Spleen (tissue), 11 donors: ENCODE results near the gene KDM2A. TPM values are rescaled to one million over a fixed set of nuclear protein-coding genes. Genes with fewer than 3 reads are reported as not detected.

ENCODE experiments used
- DNase-seq: peaks from one replicate; pipeline ENCODE4 v3.0.0-alpha.2; 2020
- H3K27ac ChIP-seq, 8 donors: fragments of 200-600 bp; sonication (generic) in 7 of 8; 1 replicate in 4 of 8; 2 replicates in 4 of 8; pipeline versions ENCODE4 v1.5.0 to v1.8.0; 2016 to 2021; ENCODE audit warnings: inconsistent platforms in 4 of 8, mild to moderate bottlenecking in 4 of 8, moderate library complexity in 1 of 8
- H3K27me3 ChIP-seq, 7 donors: fragments of 200-600 bp; sonication (generic) in 6 of 7; replicated peaks in 1 of 7; 1 replicate in 4 of 7; 2 replicates in 3 of 7; pipeline versions ENCODE4 v1.5.0 to v1.8.0; 2016 to 2021; ENCODE audit warnings: inconsistent platforms in 3 of 7, mild to moderate bottlenecking in 1 of 7
- H3K36me3 ChIP-seq, 6 donors: fragments of 200-600 bp; sonication (generic) in 5 of 6; 1 replicate in 4 of 6; 2 replicates in 2 of 6; pipeline versions ENCODE4 v1.5.0 to v1.8.0; 2016 to 2021; ENCODE audit warnings: inconsistent platforms in 2 of 6
- H3K4me1 ChIP-seq, 6 donors: fragments of 200-600 bp; sonication (generic) in 5 of 6; 1 replicate in 3 of 6; 2 replicates in 3 of 6; pipeline versions ENCODE4 v1.5.0 to v1.8.0; 2016 to 2021; ENCODE audit warnings: inconsistent platforms in 3 of 6
- H3K4me3 ChIP-seq, 8 donors: fragments of 200-600 bp; sonication (generic) in 7 of 8; 1 replicate in 4 of 8; 2 replicates in 4 of 8; pipeline versions ENCODE4 v1.5.0 to v1.8.0; 2016 to 2021; ENCODE audit warnings: inconsistent platforms in 4 of 8, mild to moderate bottlenecking in 4 of 8, moderate library complexity in 2 of 8
- H3K9me3 ChIP-seq, 8 donors: fragments of 200-600 bp; sonication (generic) in 7 of 8; 1 replicate in 4 of 8; 2 replicates in 4 of 8; pipeline versions ENCODE4 v1.5.0 to v1.8.0; 2016 to 2021; ENCODE audit warnings: inconsistent platforms in 4 of 8
- CTCF ChIP-seq, 11 experiments: fragments of 200-600 bp in 7 of 11; fragments of 450-650 bp in 4 of 11; sonication (generic) in 4 of 11; IDR thresholded peaks in 8 of 11; conservative IDR thresholded peaks in 3 of 11; 1 replicate in 7 of 11; 2 replicates in 4 of 11; pipeline versions ENCODE4 v1.4.0 to v1.8.0; 2016 to 2021; ENCODE audit warnings: antibody characterized with exemption in 11 of 11, inconsistent platforms in 4 of 11, mild to moderate bottlenecking in 1 of 11
- POLR2A ChIP-seq, 3 donors: fragments of 450-650 bp; IDR thresholded peaks; one replicate each; pipeline ENCODE4 v1.5.1; 2017; ENCODE audit warnings: antibody characterized with exemption in 3 of 3, mild to moderate bottlenecking in 1 of 3
- POLR2AphosphoS5 ChIP-seq, 3 donors: sonication (generic); formaldehyde crosslinking; IDR thresholded peaks; one replicate each; pipeline ENCODE4 v1.5.1; 2017; ENCODE audit warnings: antibody characterized with exemption in 3 of 3
- WGBS, 5 donors: extraction: QIAGEN DNeasy Blood & Tissue Kit in 3 of 5; methylation state at CpG; one replicate each; pipeline versions ENCODE4 v1.1.5 to v1.1.7; 2013 to 2018; 5-methylcytosine and 5-hydroxymethylcytosine counted together
- intact Hi-C: fragments of 100-400 bp; cut with DNase I; formaldehyde crosslinking; loops from one replicate; pipeline ENCODE4 v1.15.0; 2023; ENCODE audit warnings: low total_unique reads
- polyA plus RNA-seq, 3 donors: library from polyadenylated mRNA; stranded (reverse); fragments of 200-250 nt; gene quantifications; one replicate each; pipeline ENCODE4 v1.2.1, GENCODE V29; 2013
- total RNA-seq, 7 donors: library from RNA; depleted of rRNA in 3 of 7; stranded (reverse); fragments of >200 nt in 3 of 7; fragmentation: NEBNext Ultra II Directional in 4 of 7; extraction: Animal tissue kit (Norgen Biotek cat#: 25700) in 4 of 7; gene quantifications; one replicate each; pipeline versions ENCODE4 v1.1.0 to v1.2.1, GENCODE V29; 2016 to 2021
- donor health status: healthy with polysubstance abuse.
- donor health status: DM: no; HTN: no; CAD: no; lungs with moderate emphysema.
- donor health status: DM: no; HTN: no; CAD: no.
- donor health status: Bipolar disorder and iron deficiency.
- donor health status: healthy.
- donor health status: DM: no; HTN: no; CAD: no.
- donor health status: DM: yes; HTN: yes; CAD: no.

The KDM2A gene
- total and polyA plus RNA-seq, 10 donors: 18.5 to 149 (median 125) TPM

GRCh38 chr11:67280788-67281551 is 161.9 kb downstream of the KDM2A start:
- intact Hi-C loops: no loop called here
- TF ChIP-seq POLR2AphosphoS5 (IDR thresholded peaks at IDR 0.05): peak in 1 of 3 donors; percentile 54
- no peak for TF ChIP-seq POLR2A (IDR thresholded peaks at IDR 0.05)
- no peaks in the 10 kb centered on the region for H3K27me3 ChIP-seq
- H3K4me3 ChIP-seq: peak overlapping the region in 1 of 8 donors; percentile 81
- H3K9me3 ChIP-seq: no peaks in the 10 kb centered on the region
- WGBS, 5 donors: 86 to 94% (median 90%) methylated on average over 17 to 31 of the region's 31 CpGs
- peaks cover 7 to 95% (median 76%) of the 10 kb centered on the region in 6 donors for H3K36me3 ChIP-seq
- peak overlapping the region; percentile 89 to 100 (median 97) for H3K27ac ChIP-seq
- DNase-seq: peak; percentile 78
- peaks cover 69 to 100% (median 100%) of the 10 kb centered on the region in 6 donors for H3K4me1 ChIP-seq

- WGBS, 5 donors: 85 to 94% (median 87%) methylated on average over 13 to 27 of the region's 27 CpGs
- Histone ChIP-seq H3K4me1 (peaks cover 69 to 100% (median 100%) of the 10 kb centered on the region in 6 donors), H3K36me3 (peaks cover 7 to 96% (median 79%) of the 10 kb centered on the region in 6 donors), H3K27me3 (no peaks in the 10 kb centered on the region), H3K27ac (peak overlapping the region; percentile 36 to 100 (median 97)), H3K9me3 (no peaks in the 10 kb centered on the region), H3K4me3 (peak overlapping the region in 1 of 8 donors; percentile 81)
- intact Hi-C loops: no loop called here
- DNase-seq: peak; percentile 76
- TF ChIP-seq POLR2A (IDR thresholded peaks at IDR 0.05) (no peak), CTCF (IDR thresholded peaks at IDR 0.05 in 8 of 11, conservative IDR thresholded peaks at IDR 0.05 in 3 of 11) (no peak), POLR2AphosphoS5 (IDR thresholded peaks at IDR 0.05) (peak in 1 of 3 donors; percentile 26)
These were observed 162.6 kb downstream of the KDM2A start for GRCh38 chr11:67281552-67282150.

GRCh38 chr11:67282155-67282875 is 163.3 kb downstream of the KDM2A start:
- no peaks in the 10 kb centered on the region for H3K9me3 ChIP-seq
- no peak for TF ChIP-seq POLR2AphosphoS5 (IDR thresholded peaks at IDR 0.05)
- TF ChIP-seq CTCF (IDR thresholded peaks at IDR 0.05 in 8 of 11, conservative IDR thresholded peaks at IDR 0.05 in 3 of 11): no peak
- TF ChIP-seq POLR2A (IDR thresholded peaks at IDR 0.05): no peak
- peak; percentile 76 for DNase-seq
- H3K27ac ChIP-seq: peak overlapping the region; percentile 36 to 100 (median 97)
- peaks cover 69 to 100% (median 100%) of the 10 kb centered on the region in 6 donors for H3K4me1 ChIP-seq
- 69 to 90% (median 80%) methylated on average over 15 to 20 of the region's 20 CpGs for WGBS, 5 donors
- H3K27me3 ChIP-seq: no peaks in the 10 kb centered on the region
- peaks cover 7 to 98% (median 82%) of the 10 kb centered on the region in 6 donors for H3K36me3 ChIP-seq
- H3K4me3 ChIP-seq: peak overlapping the region in 1 of 8 donors; percentile 81
- intact Hi-C loops: no loop called here

GRCh38 chr11:67282876-67283371 is 163.9 kb downstream of the KDM2A start:
- H3K27me3 ChIP-seq: no peaks in the 10 kb centered on the region
- TF ChIP-seq POLR2A (IDR thresholded peaks at IDR 0.05): no peak
- peak in 2 of 3 donors; percentile 23 to 44 for TF ChIP-seq POLR2AphosphoS5 (IDR thresholded peaks at IDR 0.05)
- TF ChIP-seq CTCF (IDR thresholded peaks at IDR 0.05 in 8 of 11, conservative IDR thresholded peaks at IDR 0.05 in 3 of 11): no peak
- H3K4me1 ChIP-seq: peaks cover 69 to 100% (median 100%) of the 10 kb centered on the region in 6 donors
- 67 to 91% (median 83%) methylated on average over 9 to 11 of the region's 11 CpGs for WGBS, 5 donors
- H3K4me3 ChIP-seq: peak overlapping the region in 3 of 8 donors; percentile 40 to 81 (median 43)
- H3K9me3 ChIP-seq: no peaks in the 10 kb centered on the region
- intact Hi-C loops: no loop called here
- peaks cover 7 to 97% (median 82%) of the 10 kb centered on the region in 6 donors for H3K36me3 ChIP-seq
- H3K27ac ChIP-seq: peak overlapping the region; percentile 48 to 100 (median 97)
- peak; percentile 79 for DNase-seq
